ENCODE results near the gene MYO18B. TPM values are rescaled to one million over a fixed set of nuclear protein-coding genes. Genes with fewer than 3 reads are reported as not detected.

Gene MYO18B
- total and polyA plus RNA-seq, 2 of the 8 experiments (the other 6 are each of a cell fraction or from before 2014, with no cell fraction given): 0.62 to 0.78 TPM

DNA sequence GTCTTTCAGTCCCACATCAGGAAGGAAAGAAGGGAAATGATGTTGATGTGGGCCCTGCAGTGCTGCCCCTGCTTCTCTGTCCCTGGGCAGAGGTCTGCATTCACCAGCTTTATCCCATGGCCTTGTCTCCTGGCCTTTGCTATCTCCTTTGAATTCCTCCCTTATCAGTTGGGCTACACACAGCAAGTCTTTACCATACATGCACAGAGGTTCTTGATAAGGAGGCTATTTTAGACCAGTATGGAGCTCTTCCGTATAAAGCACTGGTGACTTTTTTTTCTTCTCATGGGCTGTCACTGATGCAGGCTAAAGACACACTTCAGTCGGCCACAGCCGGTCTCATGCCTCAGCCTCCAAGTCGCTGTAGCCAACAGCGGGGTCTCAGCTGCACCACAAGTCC lies 20.2 kb downstream of the MYO18B start:
- Histone ChIP-seq H2BK20ac (ENCODE audit: low read length) (no peak overlapping the region), H3K23me2 (ENCODE audit: low read depth, low read length) (no peaks in the 10 kb centered on the region), H4K8ac (ENCODE audit: extremely low read depth, insufficient read depth, low read length) (peak overlapping the region; percentile 57; the same call in 1 of the 2 replicates), H3K27ac (ENCODE audit: low read depth, low read length) (no peak overlapping the region), H3K9ac (replicated peaks in 1 of 4; ENCODE audit: extremely low read depth in 1 of 4, low read depth in 3 of 4, low read length in 3 of 4) (no peak overlapping the region), H2AFZ (ENCODE audit: low read length) (no peak overlapping the region), H2BK15ac (ENCODE audit: low read length) (no peak overlapping the region), H2AK5ac (ENCODE audit: low read depth, low read length) (no peak overlapping the region), H2BK12ac (ENCODE audit: low read depth, low read length) (no peak overlapping the region), H3K79me2 (ENCODE audit: control insufficient read depth in 1 of 2, insufficient read depth in 2 of 2, low read length in 2 of 2) (no peaks in the 10 kb centered on the region), H3K4me2 (ENCODE audit: insufficient read depth in 1 of 2, low read depth in 2 of 2, low read length in 2 of 2) (no peak overlapping the region), H4K20me1 (replicated peaks in 1 of 2; ENCODE audit: control insufficient read depth in 1 of 2, insufficient read depth in 2 of 2, low read length in 2 of 2) (no peaks in the 10 kb centered on the region), H3K4ac (replicated peaks; ENCODE audit: insufficient read length, low read depth, low read length) (no peak overlapping the region), H2BK5ac (ENCODE audit: low read depth, low read length) (no peak overlapping the region), H3K18ac (ENCODE audit: extremely low read depth, low read length) (no peak overlapping the region), H4K91ac (replicated peaks; ENCODE audit: insufficient read length, low read length) (no peak overlapping the region), H3K9me3 (ENCODE audit: insufficient read depth in 2 of 2, low read depth in 1 of 2, low read length in 1 of 2) (peaks cover 6 to 9% of the 10 kb centered on the region in 2 experiments; a peak in 3 of 4 replicates), H4K5ac (ENCODE audit: insufficient read length, low read depth, low read length) (no peak overlapping the region), H2BK120ac (replicated peaks; ENCODE audit: low read depth, low read length) (no peak overlapping the region), H3K4me1 (replicated peaks in 1 of 4; ENCODE audit: control insufficient read depth in 3 of 4, insufficient read depth in 4 of 4, low read length in 3 of 4) (no peaks in the 10 kb centered on the region), H3K56ac (replicated peaks; ENCODE audit: insufficient read length, low read depth, low read length) (no peak overlapping the region), H3K14ac (ENCODE audit: insufficient read length) (no peak overlapping the region), H3K23ac (ENCODE audit: insufficient read length) (no peak overlapping the region), H3K4me3 (ENCODE audit: extremely low read depth in 1 of 4, insufficient read depth in 2 of 4, low read depth in 3 of 4, low read length in 4 of 4) (no peak overlapping the region), H3K79me1 (ENCODE audit: low read depth, low read length) (no peaks in the 10 kb centered on the region), H3K27me3 (replicated peaks in 1 of 4; ENCODE audit: control insufficient read depth in 3 of 4, extremely low read depth in 1 of 4, insufficient read depth in 3 of 4, low read length in 3 of 4) (no peaks in the 10 kb centered on the region), H3K36me3 (ENCODE audit: control insufficient read depth in 2 of 4, insufficient read depth in 4 of 4, low read length in 3 of 4) (no peaks in the 10 kb centered on the region)
- FAIRE-seq: no peak
- no peak for DNase-seq (ENCODE audit: low read depth in 1 of 2, low spot score in 2 of 2)
- WGBS, 2 experiments (ENCODE audit: extremely low coverage in 1 of 2, insufficient coverage in 1 of 2, insufficient read length in 1 of 2, insufficient replicate concordance in 2 of 2, low coverage in 1 of 2, low lambda C conversion rate in 2 of 2, missing lambda C conversion rate in 1 of 2): 76% methylated on average over 5 of the region's 5 CpGs; no CpG with 5 or more reads in 1 of the 2 experiments
- ChIA-PET POLR2A (ENCODE audit: partially characterized antibody) (interaction anchor here (0.7 kb wide), 1 partner anchor 251 kb away, joined by 3 read pairs; no protein-coding TSS in a partner anchor), CTCF (ENCODE audit: partially characterized antibody) (interaction anchor here (1.0 to 5.0 kb wide), 3 partner anchors 11 to 300 kb away, joined by 3 to 31 read pairs (median 6); no protein-coding TSS in a partner anchor)
- TF ChIP-seq CBX8 (IDR thresholded peaks at IDR 0.05; ENCODE audit: borderline replicate concordance, low read depth, low read length): no peak
- no peak for TF ChIP-seq SP4 (IDR thresholded peaks at IDR 0.05; ENCODE audit: low read length)
- TF ChIP-seq NRF1 (IDR thresholded peaks at IDR 0.05; ENCODE audit: low read depth, low read length): no peak
- TF ChIP-seq, protein P1, sequence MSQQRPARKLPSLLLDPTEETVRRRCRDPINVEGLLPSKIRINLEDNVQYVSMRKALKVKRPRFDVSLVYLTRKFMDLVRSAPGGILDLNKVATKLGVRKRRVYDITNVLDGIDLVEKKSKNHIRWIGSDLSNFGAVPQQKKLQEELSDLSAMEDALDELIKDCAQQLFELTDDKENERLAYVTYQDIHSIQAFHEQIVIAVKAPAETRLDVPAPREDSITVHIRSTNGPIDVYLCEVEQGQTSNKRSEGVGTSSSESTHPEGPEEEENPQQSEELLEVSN (IDR thresholded peaks at IDR 0.05): no peak
